HepG2 (cell line): ENCODE measurements around the gene C21orf58. TPM values are rescaled to one million over a fixed set of nuclear protein-coding genes. Genes with fewer than 3 reads are reported as not detected.

Experiments used
- DPF2 ChIP-seq: sonication (generic); formaldehyde crosslinking; IDR thresholded peaks from 2 replicates; pipeline ENCODE4 v1.4.0; 2020; ENCODE audit warnings: mild to moderate bottlenecking, low read depth, missing genetic modification reagents, borderline replicate concordance
- JUND ChIP-seq: sonication (generic); formaldehyde crosslinking; IDR thresholded peaks from 2 replicates; pipeline ENCODE4 v1.8.0; 2022; ENCODE audit warnings: mild to moderate bottlenecking, missing genetic modification reagents
- MEF2D ChIP-seq: sonication (generic); formaldehyde crosslinking; IDR thresholded peaks from 2 replicates; pipeline ENCODE4 v1.5.1; 2020; ENCODE audit warnings: mild to moderate bottlenecking, missing genetic modification reagents
- MIXL1 ChIP-seq: IDR thresholded peaks from 2 replicates; pipeline ENCODE4 v1.6.1; 2016
- MLLT10 ChIP-seq: sonication (generic); formaldehyde crosslinking; IDR thresholded peaks from 2 replicates; pipeline ENCODE4 v1.4.0; 2020; ENCODE audit warnings: missing genetic modification reagents
- NCOA2 ChIP-seq: sonication (generic); formaldehyde crosslinking; IDR thresholded peaks from 2 replicates; pipeline ENCODE4 v1.8.0; 2022; ENCODE audit warnings: inconsistent platforms
- NR3C1 ChIP-seq: sonication (generic); formaldehyde crosslinking; IDR thresholded peaks from 2 replicates; pipeline ENCODE4 v1.4.0; 2020; ENCODE audit warnings: missing genetic modification reagents
- PTBP1 ChIP-seq: fragments of 200-400 bp; formaldehyde crosslinking; IDR thresholded peaks from 2 replicates; pipeline ENCODE4 v1.6.1; 2018; ENCODE audit warnings: low read length, low read depth; ENCODE audit not compliant: poor library complexity, severe bottlenecking
- SALL1 ChIP-seq: sonication (generic); formaldehyde crosslinking; IDR thresholded peaks from 2 replicates; pipeline ENCODE4 v1.8.0; 2022; ENCODE audit warnings: mild to moderate bottlenecking, missing genetic modification reagents
- ZBTB21 ChIP-seq: sonication (generic); formaldehyde crosslinking; IDR thresholded peaks from 2 replicates; pipeline ENCODE4 v1.4.0; 2020; ENCODE audit warnings: missing genetic modification reagents
- ZC3H13 ChIP-seq: sonication (generic); formaldehyde crosslinking; IDR thresholded peaks from 2 replicates; pipeline ENCODE4 v1.8.1; 2023; ENCODE audit warnings: mild to moderate bottlenecking, missing genetic modification reagents, moderate library complexity
- ZFYVE20 ChIP-seq: sonication (generic); formaldehyde crosslinking; IDR thresholded peaks from 2 replicates; pipeline ENCODE4 v1.8.0; 2023; ENCODE audit warnings: low read depth, mild to moderate bottlenecking, moderate library complexity, missing genetic modification reagents, borderline replicate concordance
- ZNF253 ChIP-seq: sonication (generic); formaldehyde crosslinking; IDR thresholded peaks from 2 replicates; pipeline ENCODE4 v1.8.0; 2022; ENCODE audit warnings: mild to moderate bottlenecking, missing genetic modification reagents, borderline replicate concordance
- ZNF460 ChIP-seq: sonication (generic); formaldehyde crosslinking; IDR thresholded peaks from 2 replicates; pipeline ENCODE4 v1.5.1; 2020; ENCODE audit warnings: missing genetic modification reagents, mild to moderate bottlenecking, borderline replicate concordance
- ZNF615 ChIP-seq: sonication (generic); formaldehyde crosslinking; IDR thresholded peaks from 2 replicates; pipeline ENCODE4 v1.5.0; 2020; ENCODE audit warnings: mild to moderate bottlenecking, missing genetic modification reagents, borderline replicate concordance
- ZNF773 ChIP-seq: sonication (generic); formaldehyde crosslinking; IDR thresholded peaks from 2 replicates; pipeline ENCODE4 v1.4.0; 2020; ENCODE audit warnings: missing genetic modification reagents, borderline replicate concordance
- ZSCAN29 ChIP-seq: sonication (generic); formaldehyde crosslinking; conservative IDR thresholded peaks from 2 replicates; pipeline ENCODE4 v1.4.0; 2020; ENCODE audit warnings: mild to moderate bottlenecking, missing genetic modification reagents
- ZSCAN9 ChIP-seq: IDR thresholded peaks from 2 replicates; pipeline ENCODE4 v1.6.1; 2016; ENCODE audit warnings: borderline replicate concordance
- polyA plus RNA-seq, 8 experiments: library from polyadenylated mRNA; depleted of rRNA in 3 of 8; stranded (reverse) in 7 of 8; unstranded in 1 of 8; fragments of >200 nt; fragmentation: Illumina TruSeq in 4 of 8; extraction: Trizol in 4 of 8; gene quantifications; 2 replicates each; pipeline versions ENCODE4 v1.2.1 to v1.2.3, GENCODE V29; 2011 to 2016; ENCODE audit warnings: low read depth in 4 of 8, missing spikeins in 1 of 8, mixed read lengths in 1 of 8; ENCODE audit not compliant: insufficient read depth in 1 of 8
- total RNA-seq, 5 experiments: library from RNA; depleted of rRNA; stranded (reverse); fragments of >200 nt; fragmentation: Illumina TruSeq; extraction: Trizol; gene quantifications; 2 replicates each; pipeline ENCODE4 v1.2.3, GENCODE V29; 2016; ENCODE audit warnings: low read depth in 1 of 5
- TF ChIP-seq, protein P1 (sequence below): fragments of 450-650 bp; IDR thresholded peaks from 2 replicates; pipeline ENCODE4 v1.6.1; 2016
- TF ChIP-seq, protein P2 (sequence below): sonication (generic); formaldehyde crosslinking; IDR thresholded peaks from 2 replicates; pipeline ENCODE4 v1.8.1; 2023; ENCODE audit warnings: mild to moderate bottlenecking, missing genetic modification reagents
- TF ChIP-seq, protein P3 (sequence below): sonication (generic); formaldehyde crosslinking; IDR thresholded peaks from 2 replicates; pipeline ENCODE4 v1.4.0; 2020; ENCODE audit warnings: missing genetic modification reagents

The C21orf58 gene
- total and polyA plus RNA-seq, 2 of the 13 experiments (the other 11 are each of a cell fraction or from before 2014, with no cell fraction given): 3.5 to 6.8 TPM

DNA sequence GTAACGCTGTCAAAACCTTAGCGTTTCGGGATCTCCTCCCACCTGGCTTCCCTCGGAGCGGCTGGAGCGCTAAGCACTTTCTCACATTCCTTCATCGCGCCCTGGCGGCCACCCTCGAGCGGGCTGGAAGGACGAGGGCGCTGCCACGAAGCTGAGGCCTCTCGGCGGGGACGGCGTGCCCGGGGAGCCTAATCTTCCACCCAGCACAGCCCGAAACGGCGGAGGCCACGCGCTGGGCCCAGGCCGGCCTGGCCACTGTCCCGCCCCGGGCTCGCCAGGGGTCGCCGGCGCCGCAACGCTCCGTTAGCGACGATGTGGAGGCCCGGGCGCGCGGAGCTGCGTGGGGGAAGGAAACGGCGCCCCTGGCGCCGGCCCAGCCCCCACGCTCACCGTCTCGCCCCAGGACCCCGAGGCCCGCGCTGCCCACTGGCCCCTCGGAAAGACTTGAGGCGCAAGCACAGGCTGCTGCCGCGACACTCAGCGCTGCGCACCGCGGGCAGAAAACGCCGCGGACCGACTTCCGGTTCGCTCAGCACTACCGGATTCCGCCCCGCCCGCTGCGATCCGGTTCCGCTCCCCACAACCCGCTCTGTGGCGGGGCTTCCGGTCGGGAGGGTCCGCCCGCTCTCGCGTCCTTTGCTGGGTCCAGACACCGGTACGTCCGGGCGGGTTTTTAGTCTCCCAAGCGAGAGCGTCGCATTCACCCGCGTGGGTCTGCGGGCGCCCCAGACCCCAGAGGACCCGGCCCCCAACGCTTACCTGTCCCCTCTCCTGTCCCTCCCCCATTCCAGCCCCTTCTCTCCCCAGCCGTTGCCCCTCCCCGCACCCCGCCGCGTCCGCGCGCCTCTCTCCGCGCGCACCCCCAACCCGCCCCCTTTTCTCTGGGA lies 37.7 kb downstream of the C21orf58 start, which contains the start of gene YBEY (continued):
- TF ChIP-seq, protein P1, sequence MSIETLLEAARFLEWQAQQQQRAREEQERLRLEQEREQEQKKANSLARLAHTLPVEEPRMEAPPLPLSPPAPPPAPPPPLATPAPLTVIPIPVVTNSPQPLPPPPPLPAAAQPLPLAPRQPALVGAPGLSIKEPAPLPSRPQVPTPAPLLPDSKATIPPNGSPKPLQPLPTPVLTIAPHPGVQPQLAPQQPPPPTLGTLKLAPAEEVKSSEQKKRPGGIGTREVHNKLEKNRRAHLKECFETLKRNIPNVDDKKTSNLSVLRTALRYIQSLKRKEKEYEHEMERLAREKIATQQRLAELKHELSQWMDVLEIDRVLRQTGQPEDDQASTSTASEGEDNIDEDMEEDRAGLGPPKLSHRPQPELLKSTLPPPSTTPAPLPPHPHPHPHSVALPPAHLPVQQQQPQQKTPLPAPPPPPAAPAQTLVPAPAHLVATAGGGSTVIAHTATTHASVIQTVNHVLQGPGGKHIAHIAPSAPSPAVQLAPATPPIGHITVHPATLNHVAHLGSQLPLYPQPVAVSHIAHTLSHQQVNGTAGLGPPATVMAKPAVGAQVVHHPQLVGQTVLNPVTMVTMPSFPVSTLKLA: no peak
- TF ChIP-seq ZSCAN9 (CRISPR knock-in tag) (peak; percentile 49; the same call in 1 of the 2 replicates), ZFYVE20 (CRISPR knock-in tag) (no peak), NR3C1 (CRISPR knock-in tag) (no peak), ZBTB21 (CRISPR knock-in tag) (no peak; the same call in 1 of the 2 replicates), ZC3H13 (CRISPR knock-in tag) (0 out of 2 replicates have a peak, but pooled peaks have one; percentile 51), ZNF253 (no peak), NCOA2 (0 out of 2 replicates have a peak, but pooled peaks have one; percentile 47), PTBP1 (no peak), ZNF773 (CRISPR knock-in tag) (no peak; the same call in 1 of the 2 replicates), ZNF615 (CRISPR knock-in tag) (no peak), MIXL1 (CRISPR knock-in tag) (0 out of 2 replicates have a peak, but pooled peaks have one; percentile 46), SALL1 (CRISPR knock-in tag) (peak; percentile 72), MEF2D (peak; percentile 77; the same call in 1 of the 2 replicates), ZSCAN29 (CRISPR knock-in tag) (no peak; the same call in none of the 2 replicates), DPF2 (CRISPR knock-in tag) (no peak), JUND (CRISPR knock-in tag) (no peak), ZNF460 (no peak), MLLT10 (CRISPR knock-in tag) (no peak)
- TF ChIP-seq, protein P2, sequence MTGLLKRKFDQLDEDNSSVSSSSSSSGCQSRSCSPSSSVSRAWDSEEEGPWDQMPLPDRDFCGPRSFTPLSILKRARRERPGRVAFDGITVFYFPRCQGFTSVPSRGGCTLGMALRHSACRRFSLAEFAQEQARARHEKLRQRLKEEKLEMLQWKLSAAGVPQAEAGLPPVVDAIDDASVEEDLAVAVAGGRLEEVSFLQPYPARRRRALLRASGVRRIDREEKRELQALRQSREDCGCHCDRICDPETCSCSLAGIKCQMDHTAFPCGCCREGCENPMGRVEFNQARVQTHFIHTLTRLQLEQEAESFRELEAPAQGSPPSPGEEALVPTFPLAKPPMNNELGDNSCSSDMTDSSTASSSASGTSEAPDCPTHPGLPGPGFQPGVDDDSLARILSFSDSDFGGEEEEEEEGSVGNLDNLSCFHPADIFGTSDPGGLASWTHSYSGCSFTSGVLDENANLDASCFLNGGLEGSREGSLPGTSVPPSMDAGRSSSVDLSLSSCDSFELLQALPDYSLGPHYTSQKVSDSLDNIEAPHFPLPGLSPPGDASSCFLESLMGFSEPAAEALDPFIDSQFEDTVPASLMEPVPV (CRISPR knock-in tag): peak; percentile 96; the same call in 1 of the 2 replicates
- TF ChIP-seq, protein P3, sequence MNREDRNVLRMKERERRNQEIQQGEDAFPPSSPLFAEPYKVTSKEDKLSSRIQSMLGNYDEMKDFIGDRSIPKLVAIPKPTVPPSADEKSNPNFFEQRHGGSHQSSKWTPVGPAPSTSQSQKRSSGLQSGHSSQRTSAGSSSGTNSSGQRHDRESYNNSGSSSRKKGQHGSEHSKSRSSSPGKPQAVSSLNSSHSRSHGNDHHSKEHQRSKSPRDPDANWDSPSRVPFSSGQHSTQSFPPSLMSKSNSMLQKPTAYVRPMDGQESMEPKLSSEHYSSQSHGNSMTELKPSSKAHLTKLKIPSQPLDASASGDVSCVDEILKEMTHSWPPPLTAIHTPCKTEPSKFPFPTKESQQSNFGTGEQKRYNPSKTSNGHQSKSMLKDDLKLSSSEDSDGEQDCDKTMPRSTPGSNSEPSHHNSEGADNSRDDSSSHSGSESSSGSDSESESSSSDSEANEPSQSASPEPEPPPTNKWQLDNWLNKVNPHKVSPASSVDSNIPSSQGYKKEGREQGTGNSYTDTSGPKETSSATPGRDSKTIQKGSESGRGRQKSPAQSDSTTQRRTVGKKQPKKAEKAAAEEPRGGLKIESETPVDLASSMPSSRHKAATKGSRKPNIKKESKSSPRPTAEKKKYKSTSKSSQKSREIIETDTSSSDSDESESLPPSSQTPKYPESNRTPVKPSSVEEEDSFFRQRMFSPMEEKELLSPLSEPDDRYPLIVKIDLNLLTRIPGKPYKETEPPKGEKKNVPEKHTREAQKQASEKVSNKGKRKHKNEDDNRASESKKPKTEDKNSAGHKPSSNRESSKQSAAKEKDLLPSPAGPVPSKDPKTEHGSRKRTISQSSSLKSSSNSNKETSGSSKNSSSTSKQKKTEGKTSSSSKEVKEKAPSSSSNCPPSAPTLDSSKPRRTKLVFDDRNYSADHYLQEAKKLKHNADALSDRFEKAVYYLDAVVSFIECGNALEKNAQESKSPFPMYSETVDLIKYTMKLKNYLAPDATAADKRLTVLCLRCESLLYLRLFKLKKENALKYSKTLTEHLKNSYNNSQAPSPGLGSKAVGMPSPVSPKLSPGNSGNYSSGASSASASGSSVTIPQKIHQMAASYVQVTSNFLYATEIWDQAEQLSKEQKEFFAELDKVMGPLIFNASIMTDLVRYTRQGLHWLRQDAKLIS (CRISPR knock-in tag): no peak
